ENCODE results near the gene AFAP1L2. TPM values are rescaled to one million over a fixed set of nuclear protein-coding genes. Genes with fewer than 3 reads are reported as not detected.

AFAP1L2 gene
- total RNA-seq: under 0.01 TPM in 2 replicates

GRCh38 chr10:114404171-114405010 lies at the start of gene AFAP1L2:
Gene AFAP1L2 (minus strand): TSS chr10:114404502. CDS start chr10:114404455, 47 bp downstream.
- peak in 1 of 2 donors; percentile 27 for DNase-seq (ENCODE audit: low read depth in 2 of 2)

GRCh38 chr10:114453576-114453975 lies 49.3 kb upstream of the AFAP1L2 start:
- no peak for DNase-seq (ENCODE audit: low read depth in 2 of 2)

- peak in 1 of 2 donors; percentile 67 for DNase-seq (ENCODE audit: low read depth in 2 of 2)
Measured at GRCh38 chr10:114448897-114449296, 44.6 kb upstream of the AFAP1L2 start.

GRCh38 chr10:114445332-114445731 lies 41.0 kb upstream of the AFAP1L2 start:
- DNase-seq (ENCODE audit: low read depth in 2 of 2): no peak

- no peak for DNase-seq (ENCODE audit: low read depth in 2 of 2)
Measured at GRCh38 chr10:114444819-114445218, 40.5 kb upstream of the AFAP1L2 start.

- no peak for DNase-seq (ENCODE audit: low read depth in 2 of 2)
Measured at GRCh38 chr10:114442091-114442630, 37.9 kb upstream of the AFAP1L2 start.

- DNase-seq (ENCODE audit: low read depth in 2 of 2): no peak
Measured at GRCh38 chr10:114441107-114441506, 36.8 kb upstream of the AFAP1L2 start.

- DNase-seq (ENCODE audit: low read depth in 2 of 2): peak; percentile 25 to 49
Measured at GRCh38 chr10:114437473-114438292, 33.4 kb upstream of the AFAP1L2 start.

- DNase-seq (ENCODE audit: low read depth in 2 of 2): no peak
Measured at GRCh38 chr10:114436941-114437340, 32.6 kb upstream of the AFAP1L2 start.

- no peak for DNase-seq (ENCODE audit: low read depth in 2 of 2)
Measured at GRCh38 chr10:114432566-114433093, 28.3 kb upstream of the AFAP1L2 start.

GRCh38 chr10:114431414-114432135 lies 27.3 kb upstream of the AFAP1L2 start:
- no peak for DNase-seq (ENCODE audit: low read depth in 2 of 2)

- DNase-seq (ENCODE audit: low read depth in 2 of 2): no peak
Measured at GRCh38 chr10:114430688-114431413, 26.5 kb upstream of the AFAP1L2 start.

GRCh38 chr10:114429581-114430335 lies 25.5 kb upstream of the AFAP1L2 start:
- no peak for DNase-seq (ENCODE audit: low read depth in 2 of 2)

GRCh38 chr10:114427124-114427852 lies 23.0 kb upstream of the AFAP1L2 start:
- DNase-seq (ENCODE audit: low read depth in 2 of 2): peak in 1 of 2 donors; percentile 38

GRCh38 chr10:114426476-114426875 lies 22.2 kb upstream of the AFAP1L2 start:
- no peak for DNase-seq (ENCODE audit: low read depth in 2 of 2)

- no peak for DNase-seq (ENCODE audit: low read depth in 2 of 2)
Measured at GRCh38 chr10:114420811-114421485, 16.6 kb upstream of the AFAP1L2 start.

- no peak for DNase-seq (ENCODE audit: low read depth in 2 of 2)
Measured at GRCh38 chr10:114418109-114418508, 13.8 kb upstream of the AFAP1L2 start.

Measured in lung microvascular endothelial cell (primary cell).